GM12865 (cell line): Measurements from ENCODE around the gene RBFOX1.

Experiments used
- DNase-seq: peaks from one replicate; pipeline ENCODE4 v3.0.0; 2010; ENCODE audit warnings: low read depth
- H3K4me3 ChIP-seq: 2 replicates; pipeline ENCODE4 v1.5.1; 2011; ENCODE audit warnings: mild to moderate bottlenecking, low read depth, low read length, control low read depth
- CTCF ChIP-seq: IDR thresholded peaks from 2 replicates; pipeline ENCODE4 v1.5.1; 2011; ENCODE audit warnings: low read length, control low read depth, low read depth, inconsistent platforms; ENCODE audit not compliant: insufficient read depth; ENCODE audit errors: missing control alignments

Gene RBFOX1

GRCh38 chr16:7612671-7613070, 280.0 kb downstream of the RBFOX1 start:
- no peak for DNase-seq
- H3K4me3 ChIP-seq, result no peak overlapping the region
- TF ChIP-seq CTCF, result no peak

GRCh38 chr16:7613518-7613917, 280.9 kb downstream of the RBFOX1 start:
- TF ChIP-seq CTCF, result no peak
- H3K4me3 ChIP-seq, result no peak overlapping the region
- DNase-seq, result no peak

GRCh38 chr16:7614021-7614795, 281.6 kb downstream of the RBFOX1 start:
- no peak overlapping the region for H3K4me3 ChIP-seq
- no peak for DNase-seq
- TF ChIP-seq CTCF, result no peak

DNA sequence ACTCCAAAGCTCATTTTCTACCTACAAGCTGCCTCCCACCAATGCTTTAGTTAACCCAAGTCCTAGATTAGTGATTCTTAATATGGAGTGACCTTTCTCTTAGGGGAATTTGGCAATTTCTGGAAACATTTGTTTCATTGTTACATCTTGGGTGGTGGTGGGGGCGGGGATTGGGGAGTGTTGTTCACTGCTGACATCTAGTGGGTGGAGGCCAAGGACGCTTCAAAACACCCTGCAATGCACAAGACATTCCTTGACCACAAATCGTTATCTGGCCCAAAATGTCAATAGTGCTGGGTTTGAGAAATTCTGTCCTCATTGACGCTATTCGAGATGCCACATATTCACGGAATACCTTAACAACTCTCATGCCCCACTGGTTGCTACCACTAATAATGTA, 282.9 kb downstream of the RBFOX1 start:
- no peak for DNase-seq
- TF ChIP-seq CTCF, result no peak

GRCh38 chr16:7624871-7625766, 292.5 kb downstream of the RBFOX1 start:
- DNase-seq, result no peak
- no peak overlapping the region for H3K4me3 ChIP-seq
- TF ChIP-seq CTCF, result no peak

More for the DNA sequence above, 282.9 kb downstream of the RBFOX1 start:
- no peak overlapping the region for H3K4me3 ChIP-seq

DNA sequence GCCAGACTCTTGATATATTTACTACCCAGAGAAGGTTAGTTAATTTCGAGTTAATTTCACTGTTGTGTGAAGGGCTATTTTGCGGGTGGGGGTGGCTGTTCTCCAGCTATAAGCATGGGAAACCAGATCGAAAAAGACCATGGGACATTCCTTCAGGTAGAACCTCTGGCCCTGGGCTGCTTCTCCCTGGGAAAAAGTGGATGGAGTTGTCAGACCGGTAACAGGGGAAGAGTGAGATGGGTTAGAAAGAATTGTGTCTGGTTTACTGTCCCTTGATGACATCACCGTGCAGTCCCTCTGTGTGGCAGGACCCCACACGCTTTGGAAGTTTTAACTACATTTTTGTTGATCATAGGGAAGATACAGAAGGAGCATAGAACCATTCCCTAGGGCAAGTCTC, 296.3 kb downstream of the RBFOX1 start:
- no peak overlapping the region for H3K4me3 ChIP-seq
- DNase-seq, result no peak
- no peak for TF ChIP-seq CTCF
